Pancreas (tissue), 10 donors: ENCODE data around the gene CFAP47. TPM values are rescaled to one million over a fixed set of nuclear protein-coding genes. Genes with fewer than 3 reads are reported as not detected.

Experiments
- ATAC-seq, 4 donors: fragments of 200-7000 bp; cut with Tn5 transposase; one replicate each; pipeline versions ENCODE4 v1.8.0 to v1.9.1; 2020; ENCODE audit warnings: mild to moderate bottlenecking in 4 of 4, moderate library complexity in 4 of 4
- DNase-seq, 6 donors: peaks; one replicate each; pipeline ENCODE4 v3.0.0-alpha.2; 2020
- FAIRE-seq: peaks from 2 replicates; lab custom pipeline; 2012; peaks lifted over from hg19 to GRCh38; lab: Jason Lieb, UNC
- H3K27ac ChIP-seq, 4 donors: fragments of 200-600 bp; sonication (generic); 1 replicate in 3 of 4; 2 replicates in 1 of 4; pipeline versions ENCODE4 v1.5.0 to v1.8.0; 2020
- H3K27me3 ChIP-seq, 4 donors: fragments of 200-600 bp; one replicate each; pipeline ENCODE4 v1.8.0; 2021
- H3K36me3 ChIP-seq, 3 donors: fragments of 200-600 bp; sonication (generic) in 1 of 3; one replicate each; pipeline versions ENCODE4 v1.5.0 to v1.8.0; 2020 to 2021
- H3K4me1 ChIP-seq, 3 donors: fragments of 200-600 bp; one replicate each; pipeline ENCODE4 v1.8.0; 2021
- H3K4me3 ChIP-seq, 4 donors: fragments of 200-600 bp; sonication (generic) in 2 of 4; one replicate each; pipeline versions ENCODE4 v1.5.0 to v1.8.0; 2020 to 2021
- H3K9me3 ChIP-seq, 4 donors: fragments of 200-600 bp; one replicate each; pipeline ENCODE4 v1.8.0; 2021
- CTCF ChIP-seq, 4 donors: fragments of 200-600 bp; sonication (generic) in 3 of 4; IDR thresholded peaks; one replicate each; pipeline versions ENCODE4 v1.5.0 to v1.8.0; 2021; ENCODE audit warnings: antibody characterized with exemption in 4 of 4
- WGBS, 2 donors: extraction: QIAGEN DNeasy Blood & Tissue Kit; methylation state at CpG; one replicate each; pipeline ENCODE4 v1.1.7; 2013; 5-methylcytosine and 5-hydroxymethylcytosine counted together
- intact Hi-C, 3 donors: fragments of 100-400 bp; cut with DNase I; formaldehyde crosslinking; loops; one replicate each; pipeline versions ENCODE4 v1.11.1 to v1.14.2; 2022
- polyA plus RNA-seq, 2 donors: library from polyadenylated mRNA; stranded (reverse); fragments of 200-250 nt; gene quantifications; one replicate each; pipeline ENCODE4 v1.2.3, GENCODE V29; 2013
- total RNA-seq, 6 donors: library from RNA; stranded (reverse); fragmentation: NEBNext Ultra II Directional in 4 of 6; extraction: Animal tissue kit (Norgen Biotek cat#: 25700) in 4 of 6; gene quantifications; one replicate each; pipeline versions ENCODE4 v1.2.1 to v1.2.4, GENCODE V29; 2021 to 2023
- donor health status: healthy with polysubstance abuse.
- donor health status: DM: no; HTN: no; CAD: no; lungs with moderate emphysema.
- donor health status: DM: no; HTN: no; CAD: no.
- donor health status: control.
- donor health status: control.
- donor health status: Bipolar disorder and iron deficiency.
- donor health status: DM: yes; HTN: yes; CAD: no.
- donor health status: DM: no; HTN: no; CAD: no.
- donor health status: DM: no; HTN: no; CAD: no.
- donor health status: DM: yes; HTN: yes; CAD: no.

Gene CFAP47
- total and polyA plus RNA-seq, 8 donors, result 0.04 to 0.09 (median 0.08) TPM; not detected in 4

- Histone ChIP-seq H3K36me3 (no peaks in the 10 kb centered on the region), H3K9me3 (peaks cover 0 to 6% (median 0%) of the 10 kb centered on the region in 4 donors), H3K27ac (no peak overlapping the region), H3K4me3 (no peak overlapping the region), H3K4me1 (no peaks in the 10 kb centered on the region), H3K27me3 (no peaks in the 10 kb centered on the region)
- intact Hi-C loops, result no loop called here
- ATAC-seq (no peak), DNase-seq (no peak), FAIRE-seq (no peak)
- 21 to 38% methylated on average over 1 of the region's 1 CpG for WGBS, 2 donors
- TF ChIP-seq CTCF (IDR thresholded peaks at IDR 0.05), result no peak
Measured at GRCh38 chrX:36357855-36358254, 438.3 kb downstream of the CFAP47 start.

- no peaks in the 10 kb centered on the region for H3K36me3 ChIP-seq
- DNase-seq (no peak), ATAC-seq (no peak), FAIRE-seq (peak; percentile 61)
- H3K4me3 ChIP-seq, result no peak overlapping the region
- H3K27ac ChIP-seq, result no peak overlapping the region
- no peak for TF ChIP-seq CTCF (IDR thresholded peaks at IDR 0.05)
- H3K4me1 ChIP-seq, result no peaks in the 10 kb centered on the region
- intact Hi-C loops, result no loop called here
- H3K27me3 ChIP-seq, result no peaks in the 10 kb centered on the region
- H3K9me3 ChIP-seq, result peaks cover 0 to 6% (median 0%) of the 10 kb centered on the region in 4 donors
- WGBS, 2 donors, result 70 to 92% methylated on average over 1 of the region's 1 CpG
Measured at GRCh38 chrX:36364262-36364661, 444.7 kb downstream of the CFAP47 start.

- WGBS, 2 donors, result 56 to 79% methylated on average over 4 of the region's 4 CpGs
- no peak for FAIRE-seq
- no peak for TF ChIP-seq CTCF (IDR thresholded peaks at IDR 0.05)
- no peak for DNase-seq
- Histone ChIP-seq H3K27ac (no peak overlapping the region), H3K27me3 (no peaks in the 10 kb centered on the region), H3K4me1 (no peaks in the 10 kb centered on the region), H3K9me3 (no peaks in the 10 kb centered on the region), H3K4me3 (no peak overlapping the region), H3K36me3 (no peaks in the 10 kb centered on the region)
- ATAC-seq, result no peak
- intact Hi-C loops, result no loop called here
Measured at GRCh38 chrX:36383495-36383894, 464.0 kb downstream of the CFAP47 start.

GRCh38 chrX:36388901-36389300 lies 469.4 kb downstream of the CFAP47 start:
- Histone ChIP-seq H3K27me3 (no peaks in the 10 kb centered on the region), H3K4me3 (no peak overlapping the region), H3K9me3 (no peaks in the 10 kb centered on the region), H3K36me3 (no peaks in the 10 kb centered on the region), H3K4me1 (no peaks in the 10 kb centered on the region), H3K27ac (no peak overlapping the region)
- peak; percentile 80 for FAIRE-seq
- intact Hi-C loops, result no loop called here
- DNase-seq, result no peak
- ATAC-seq, result no peak
- no peak for TF ChIP-seq CTCF (IDR thresholded peaks at IDR 0.05)
- 44 to 58% methylated on average over 4 of the region's 4 CpGs for WGBS, 2 donors

GRCh38 chrX:36401774-36402173 lies 482.2 kb downstream of the CFAP47 start:
- no peak overlapping the region for H3K4me3 ChIP-seq
- H3K4me1 ChIP-seq, result no peaks in the 10 kb centered on the region
- DNase-seq, result no peak
- H3K27ac ChIP-seq, result no peak overlapping the region
- intact Hi-C loops, result no loop called here
- 80 to 90% methylated on average over 3 of the region's 3 CpGs for WGBS, 2 donors
- TF ChIP-seq CTCF (IDR thresholded peaks at IDR 0.05), result no peak
- no peaks in the 10 kb centered on the region for H3K9me3 ChIP-seq
- no peak for FAIRE-seq
- no peaks in the 10 kb centered on the region for H3K27me3 ChIP-seq
- ATAC-seq, result no peak
- H3K36me3 ChIP-seq, result no peaks in the 10 kb centered on the region
